NB4 (cell line): ENCODE data around the gene KRTAP2-2.
"Not testable (repeated sequence)": the region's sequence is repeated elsewhere in the genome, so short reads cannot be mapped to it uniquely, and the experiment has no call there.

ENCODE experiments used
- DNase-seq: peaks from one replicate; pipeline ENCODE4 v3.0.0; 2010; ENCODE audit warnings: low read depth
- H3K4me3 ChIP-seq: one replicate; pipeline ENCODE4 v1.5.1; 2011; ENCODE audit warnings: mild to moderate bottlenecking, low read depth, low read length, moderate library complexity
- MAX ChIP-seq: IDR thresholded peaks from 2 replicates; pipeline ENCODE4 v1.6.1; 2011; ENCODE audit warnings: low read depth, low read length
- MYC ChIP-seq: IDR thresholded peaks from 2 replicates; pipeline ENCODE4 v1.6.1; 2011; ENCODE audit warnings: low read depth, low read length
- POLR2A ChIP-seq: IDR thresholded peaks from 2 replicates; pipeline ENCODE4 v1.6.1; 2011; ENCODE audit warnings: mild to moderate bottlenecking; ENCODE audit not compliant: insufficient read length; ENCODE audit errors: extremely low read depth
- TF ChIP-seq, protein P1 (sequence below): IDR thresholded peaks from one replicate; pipeline ENCODE4 v1.5.1; 2012; ENCODE audit warnings: low read depth, low read length

The KRTAP2-2 gene

DNA sequence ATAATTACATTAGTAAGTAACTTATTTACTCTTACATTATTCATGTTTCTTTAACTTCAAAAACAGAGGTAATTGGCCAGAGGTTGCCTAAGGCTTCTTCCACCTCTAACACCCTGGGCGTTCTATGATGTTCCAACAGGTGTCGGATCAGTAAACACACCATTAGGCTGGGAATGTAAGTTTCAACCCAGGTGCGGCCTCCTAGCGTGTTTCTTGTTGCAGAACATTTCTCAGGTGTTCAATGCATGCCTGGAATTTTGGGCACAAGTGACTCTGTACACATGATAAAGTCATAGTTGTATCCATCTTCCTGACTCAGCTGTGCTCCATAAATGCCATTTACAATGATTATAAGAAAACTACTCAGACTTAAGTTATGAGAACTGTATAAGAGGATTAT is 1.0 kb downstream of the KRTAP2-2 start:
- DNase-seq, result no peak
- H3K4me3 ChIP-seq, result no peak overlapping the region
- no peak for TF ChIP-seq POLR2A
- TF ChIP-seq, protein P1, sequence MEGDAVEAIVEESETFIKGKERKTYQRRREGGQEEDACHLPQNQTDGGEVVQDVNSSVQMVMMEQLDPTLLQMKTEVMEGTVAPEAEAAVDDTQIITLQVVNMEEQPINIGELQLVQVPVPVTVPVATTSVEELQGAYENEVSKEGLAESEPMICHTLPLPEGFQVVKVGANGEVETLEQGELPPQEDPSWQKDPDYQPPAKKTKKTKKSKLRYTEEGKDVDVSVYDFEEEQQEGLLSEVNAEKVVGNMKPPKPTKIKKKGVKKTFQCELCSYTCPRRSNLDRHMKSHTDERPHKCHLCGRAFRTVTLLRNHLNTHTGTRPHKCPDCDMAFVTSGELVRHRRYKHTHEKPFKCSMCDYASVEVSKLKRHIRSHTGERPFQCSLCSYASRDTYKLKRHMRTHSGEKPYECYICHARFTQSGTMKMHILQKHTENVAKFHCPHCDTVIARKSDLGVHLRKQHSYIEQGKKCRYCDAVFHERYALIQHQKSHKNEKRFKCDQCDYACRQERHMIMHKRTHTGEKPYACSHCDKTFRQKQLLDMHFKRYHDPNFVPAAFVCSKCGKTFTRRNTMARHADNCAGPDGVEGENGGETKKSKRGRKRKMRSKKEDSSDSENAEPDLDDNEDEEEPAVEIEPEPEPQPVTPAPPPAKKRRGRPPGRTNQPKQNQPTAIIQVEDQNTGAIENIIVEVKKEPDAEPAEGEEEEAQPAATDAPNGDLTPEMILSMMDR, result no peak

- no peak for TF ChIP-seq POLR2A
- no peak for TF ChIP-seq MYC
- TF ChIP-seq MAX, result no peak
- TF ChIP-seq, protein P1, result no peak
- H3K4me3 ChIP-seq, result no peak overlapping the region
- DNase-seq, result no peak
Measured at GRCh38 chr17:41052566-41052965, 2.5 kb downstream of the KRTAP2-2 start.

- DNase-seq, result no peak
- TF ChIP-seq, protein P1, result no peak
- no peak for TF ChIP-seq POLR2A
- no peak for TF ChIP-seq MYC
- TF ChIP-seq MAX, result no peak
- H3K4me3 ChIP-seq, result no peak overlapping the region
Measured at GRCh38 chr17:41049110-41049509, 5.9 kb downstream of the KRTAP2-2 start.

DNA sequence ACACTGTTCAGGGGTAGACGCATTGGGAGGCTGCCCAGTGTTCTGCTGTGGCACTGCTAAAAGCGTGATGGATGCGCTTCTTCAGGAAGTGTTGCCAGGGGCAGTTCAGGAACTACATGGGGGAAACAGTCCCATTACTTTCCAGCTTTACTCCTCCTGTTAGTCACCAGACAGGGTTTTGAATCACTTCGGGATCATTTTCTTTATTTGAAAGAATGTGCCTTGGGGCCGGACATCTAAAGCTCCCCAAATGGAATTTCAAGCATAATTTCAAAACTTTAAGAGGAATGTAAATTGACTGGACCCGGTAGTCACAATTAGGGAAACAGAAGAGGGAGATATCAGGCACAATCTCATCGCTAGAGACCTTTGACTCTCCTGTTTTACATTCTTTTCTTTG is 6.6 kb downstream of the KRTAP2-2 start:
- TF ChIP-seq POLR2A, result no peak
- TF ChIP-seq, protein P1, result no peak
- TF ChIP-seq MAX, result no peak
- no peak for TF ChIP-seq MYC
- DNase-seq, result no peak
- no peak overlapping the region for H3K4me3 ChIP-seq

DNA sequence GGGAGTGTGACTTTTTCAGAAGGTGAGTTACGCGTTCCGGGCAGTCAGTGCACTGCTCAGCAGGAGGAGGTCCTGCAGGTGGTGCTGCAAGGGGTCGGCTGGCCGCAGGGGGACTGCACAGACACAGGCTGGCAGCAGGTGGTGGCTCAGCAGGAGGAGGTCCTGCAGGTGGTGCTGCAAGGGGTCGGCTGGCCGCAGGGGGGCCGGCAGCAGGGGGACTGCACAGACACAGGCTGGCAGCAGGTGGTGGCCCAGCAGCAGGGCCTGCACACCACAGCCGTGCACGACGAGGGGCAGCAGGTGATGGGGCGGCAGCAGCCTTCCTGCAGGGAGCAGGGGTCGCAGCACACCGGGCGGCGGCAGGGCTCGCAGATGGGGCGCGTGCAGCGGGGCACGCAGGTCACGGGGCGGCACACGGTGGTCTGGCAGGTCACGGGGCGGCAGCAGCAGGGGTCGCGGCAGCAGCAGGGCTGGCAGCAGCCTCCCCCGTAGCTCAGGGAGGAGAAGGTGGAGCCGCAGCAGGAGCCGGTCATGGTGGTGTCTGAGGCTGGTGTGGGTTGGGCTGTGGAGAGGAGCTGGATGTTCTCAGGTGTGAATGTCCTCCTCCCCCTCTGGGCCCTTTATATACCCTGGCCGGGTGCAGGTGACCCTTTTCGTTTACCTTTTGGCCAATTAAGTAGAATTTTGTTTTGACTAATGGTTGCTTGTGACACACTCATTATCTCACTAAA is 8.1 kb downstream of the KRTAP2-2 start, which contains the start of gene KRTAP2-1:
KRTAP2-1 (minus strand) TSS at position 582 of the 731 bp plus-strand sequence; CDS start at position 533, 49 bp downstream.
- not testable (repeated sequence) for H3K4me3 ChIP-seq, DNase-seq

- H3K4me3 ChIP-seq, result no peak overlapping the region
- DNase-seq, result no peak
- no peak for TF ChIP-seq MYC
- TF ChIP-seq, protein P1, result no peak
- no peak for TF ChIP-seq MAX
- no peak for TF ChIP-seq POLR2A
Measured at GRCh38 chr17:41042953-41043352, 12.1 kb downstream of the KRTAP2-2 start.

DNA sequence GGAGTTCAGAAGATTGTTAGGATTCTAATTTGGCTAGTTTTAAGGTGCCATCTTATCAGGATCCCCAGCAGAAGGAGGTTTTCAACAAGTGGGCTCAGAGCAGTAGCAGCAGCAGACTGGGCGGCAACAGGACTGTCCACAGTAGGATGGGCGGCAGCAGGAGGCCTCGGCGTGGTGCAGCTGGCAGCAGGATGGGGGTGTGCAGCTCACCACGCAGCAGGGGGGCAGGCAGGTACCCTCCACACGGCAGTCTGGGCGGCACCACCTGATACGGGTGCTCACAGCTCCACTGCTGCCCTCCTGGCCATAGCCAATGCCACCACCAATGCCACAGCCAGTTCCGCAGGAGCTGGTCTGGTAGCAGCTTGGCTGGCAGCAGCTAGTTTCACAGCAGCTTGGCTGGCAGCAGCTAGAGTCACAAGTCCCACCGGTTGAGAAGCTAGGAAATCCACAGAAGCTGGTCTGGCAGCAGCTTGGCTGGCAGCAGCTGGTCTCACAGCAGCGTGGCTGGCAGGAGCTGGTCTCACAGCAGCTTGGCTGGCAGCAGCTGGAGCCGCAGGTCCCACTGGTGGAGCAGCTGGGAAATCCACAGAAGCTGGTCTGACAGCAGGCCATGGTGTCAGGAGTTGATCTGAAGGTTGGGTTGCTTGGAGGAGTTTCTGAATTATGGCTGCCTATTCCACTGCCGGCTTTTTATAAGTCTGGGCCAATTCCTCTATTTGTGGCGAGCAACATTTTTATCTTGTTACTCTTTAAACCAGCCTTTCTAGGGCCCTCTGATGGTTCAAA is 14.1 kb downstream of the KRTAP2-2 start, which contains the start of gene KRTAP1-1:
KRTAP1-1 (minus strand) TSS at position 668 of the 789 bp plus-strand sequence; CDS start at position 615, 53 bp downstream.
- DNase-seq, H3K4me3 ChIP-seq: not testable (repeated sequence)
